Measurements from ENCODE around the gene NDUFB2.
"Not testable (repeated sequence)": the region's sequence is repeated elsewhere in the genome, so short reads cannot be mapped to it uniquely, and the experiment has no call there.

Gene NDUFB2

DNA sequence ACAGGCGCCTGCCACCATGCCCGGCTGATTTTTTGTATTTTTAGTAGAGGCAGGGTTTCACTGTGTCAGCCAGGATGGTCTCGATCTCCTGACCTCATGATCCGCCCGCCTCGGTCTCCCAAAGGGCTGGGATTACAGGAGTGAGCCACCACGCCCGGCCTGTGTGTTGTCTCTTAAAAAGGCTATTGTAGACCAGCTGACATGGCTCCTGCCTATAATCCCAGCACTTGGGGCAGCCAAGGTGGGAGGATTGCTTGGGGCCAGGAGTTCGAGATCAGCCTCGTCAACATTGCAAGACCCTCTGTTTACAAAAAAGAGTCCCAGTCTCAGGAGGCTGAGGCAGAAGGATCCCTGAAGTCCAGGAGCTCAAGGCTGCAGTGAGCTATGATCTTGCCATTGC lies 2.7 kb upstream of the NDUFB2 start:
- not testable (repeated sequence) for DNase-seq

DNA sequence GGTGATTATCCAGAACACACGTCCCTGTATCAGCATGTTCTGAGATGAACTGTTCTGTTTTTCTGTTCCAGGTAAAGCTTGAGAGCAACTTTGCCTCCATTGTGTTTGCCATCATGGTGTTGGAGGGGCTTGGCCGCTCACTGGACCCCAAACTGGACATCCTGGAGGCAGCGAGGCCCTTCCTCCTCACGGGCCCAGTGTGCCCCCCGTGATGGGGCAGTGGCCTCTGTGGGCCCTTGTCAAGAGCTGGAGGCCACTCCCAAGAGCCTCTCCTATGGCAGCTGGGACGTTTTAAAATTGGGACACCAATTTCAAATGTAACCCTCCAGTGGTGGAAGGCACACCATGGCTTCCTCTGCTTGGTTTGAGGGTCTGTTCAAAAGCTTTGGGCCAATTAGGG lies 1.9 kb upstream of the NDUFB2 start:
- DNase-seq = no peak

DNA sequence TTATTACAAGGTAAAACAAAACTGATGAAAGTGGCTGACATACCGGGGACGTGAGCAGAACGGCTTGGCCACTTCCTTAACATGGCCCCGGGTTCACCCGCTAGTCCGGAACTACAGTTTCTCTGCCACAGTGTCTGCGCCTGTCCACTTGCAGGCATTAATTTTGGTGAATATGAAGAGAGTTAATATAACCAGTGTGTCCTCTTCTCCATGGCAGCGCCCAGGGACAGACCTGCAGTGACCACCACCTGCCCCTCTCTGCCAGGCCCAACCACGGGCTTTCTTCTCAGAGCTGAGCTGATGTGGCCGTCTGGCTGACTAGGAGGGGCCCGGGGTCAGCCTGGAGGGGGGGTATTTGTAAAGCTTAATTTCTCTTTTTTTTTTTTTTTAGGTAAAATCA lies 1.1 kb upstream of the NDUFB2 start:
- DNase-seq = no peak

DNA sequence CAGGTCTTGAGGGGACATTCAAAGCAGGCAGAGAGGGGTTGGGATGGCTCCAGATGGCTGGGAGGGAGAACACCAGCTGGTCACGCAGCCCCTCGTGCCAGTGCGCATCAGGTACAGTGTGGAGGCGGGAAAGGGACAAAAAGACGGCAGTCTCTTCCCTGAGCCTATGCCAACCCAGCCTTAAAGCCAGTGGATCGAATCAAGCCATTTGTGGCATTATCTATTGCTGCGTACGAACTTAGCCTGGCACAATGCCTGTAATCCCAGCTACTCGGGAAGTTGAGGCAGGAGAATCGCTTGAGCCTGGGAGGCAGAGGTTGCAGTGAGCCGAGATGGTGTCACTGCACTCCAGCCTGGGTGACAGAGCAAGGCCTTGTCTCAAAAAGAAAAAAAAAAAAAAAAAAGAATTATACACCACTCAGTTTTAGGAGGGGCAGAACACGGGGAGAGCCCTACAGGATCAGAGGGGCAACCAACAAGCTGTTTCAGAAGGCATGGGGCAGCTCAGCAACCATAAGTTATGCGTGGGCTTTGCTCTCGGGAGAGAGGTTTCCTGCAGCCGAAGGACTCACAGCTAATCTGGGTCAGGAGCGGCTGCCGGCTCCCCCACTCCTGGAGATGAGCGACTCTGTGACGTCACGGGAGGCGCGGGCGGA lies 356 bp upstream of the NDUFB2 start:
- peak; percentile 99 for DNase-seq

DNA sequence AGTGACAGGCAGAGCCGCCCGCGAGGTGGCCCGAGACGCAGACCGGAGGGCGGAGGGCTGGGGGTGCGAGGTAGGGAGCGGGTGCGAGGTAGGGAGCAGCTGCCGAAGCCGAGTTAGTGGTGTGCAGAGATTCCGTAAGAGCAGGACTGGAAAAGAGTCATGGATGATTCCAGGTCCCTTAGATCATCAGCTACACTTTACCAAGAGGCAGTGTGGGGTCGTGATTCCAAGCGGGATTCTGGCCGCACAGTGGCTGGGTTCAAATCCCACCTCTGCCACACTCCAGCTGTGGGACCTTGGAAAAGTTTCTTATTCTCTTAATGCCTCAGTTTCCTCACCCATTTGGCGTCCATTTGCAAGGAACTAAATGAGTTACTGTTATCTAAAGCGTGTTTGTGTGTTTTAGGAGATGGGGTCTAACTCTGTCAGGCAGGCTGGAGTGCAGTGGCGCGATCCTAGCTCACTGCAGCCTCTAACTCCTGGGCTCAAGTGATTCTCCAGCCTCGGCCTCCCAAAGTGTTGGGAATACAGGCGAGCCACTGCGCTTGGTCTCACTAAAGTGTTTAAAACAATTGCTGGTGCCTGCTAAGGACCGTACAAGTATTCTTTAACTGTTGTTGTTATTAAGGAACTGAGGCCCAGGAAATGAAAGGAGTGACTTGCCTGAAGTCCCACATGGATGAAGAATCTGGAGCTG lies 1.1 kb downstream of the NDUFB2 start:
- no peak for DNase-seq

DNA sequence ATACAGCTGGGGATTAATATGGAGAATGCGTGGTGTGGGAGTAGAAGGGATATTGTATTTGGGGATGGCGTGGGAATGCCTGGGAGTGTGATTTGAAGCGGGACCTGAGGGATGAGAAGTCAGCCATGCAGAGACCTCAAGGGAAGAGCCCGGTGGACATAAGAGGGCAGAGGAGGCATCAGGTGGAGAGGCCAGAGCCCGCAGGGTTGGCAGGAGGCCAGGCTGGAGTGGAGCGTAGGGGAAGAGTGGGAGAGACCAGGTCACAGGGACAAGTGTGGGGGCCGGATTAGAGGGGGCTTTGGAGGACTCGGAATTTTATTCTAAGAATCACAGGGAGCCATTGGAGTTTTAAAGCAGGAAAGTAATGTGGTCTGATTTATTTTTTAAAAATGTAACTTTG lies 2.0 kb downstream of the NDUFB2 start:
- no peak for DNase-seq

DNA sequence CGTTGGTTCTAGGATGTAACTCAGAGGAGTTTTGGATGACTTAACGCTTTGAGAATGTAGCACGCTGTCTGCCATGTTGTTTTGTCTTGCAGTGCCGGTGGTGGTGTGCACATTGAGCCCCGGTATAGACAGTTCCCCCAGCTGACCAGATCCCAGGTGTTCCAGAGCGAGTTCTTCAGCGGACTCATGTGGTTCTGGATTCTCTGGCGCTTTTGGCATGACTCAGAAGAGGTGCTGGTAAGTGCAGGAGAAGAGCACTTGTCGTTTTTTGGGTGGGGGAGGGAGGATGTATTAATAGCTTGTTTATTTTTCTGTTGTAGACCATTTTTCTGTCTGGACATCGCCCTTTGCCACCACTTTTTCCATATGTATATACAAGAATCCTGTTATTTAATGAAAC lies 6.3 kb downstream of the NDUFB2 start:
- no peak for DNase-seq

DNA sequence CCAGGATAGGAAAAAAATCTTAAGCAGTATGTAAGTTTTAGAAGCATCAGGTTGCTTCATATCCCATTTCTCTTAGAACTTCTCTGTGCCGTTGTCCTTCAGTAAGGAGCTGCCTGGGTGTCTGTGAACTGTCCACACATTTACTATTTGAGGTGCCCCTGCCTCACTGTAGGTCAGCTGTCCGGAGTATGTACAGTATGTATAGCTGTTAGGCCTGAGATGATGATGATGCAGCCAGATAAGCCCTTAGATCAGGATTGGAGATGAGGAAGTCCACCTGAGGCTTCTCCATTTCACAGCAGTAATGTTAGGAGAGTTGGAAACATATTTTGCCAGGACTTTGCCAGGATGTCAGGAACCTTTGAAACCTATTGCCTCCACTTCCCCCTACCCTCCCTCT lies 7.7 kb downstream of the NDUFB2 start:
- no peak for DNase-seq

DNA sequence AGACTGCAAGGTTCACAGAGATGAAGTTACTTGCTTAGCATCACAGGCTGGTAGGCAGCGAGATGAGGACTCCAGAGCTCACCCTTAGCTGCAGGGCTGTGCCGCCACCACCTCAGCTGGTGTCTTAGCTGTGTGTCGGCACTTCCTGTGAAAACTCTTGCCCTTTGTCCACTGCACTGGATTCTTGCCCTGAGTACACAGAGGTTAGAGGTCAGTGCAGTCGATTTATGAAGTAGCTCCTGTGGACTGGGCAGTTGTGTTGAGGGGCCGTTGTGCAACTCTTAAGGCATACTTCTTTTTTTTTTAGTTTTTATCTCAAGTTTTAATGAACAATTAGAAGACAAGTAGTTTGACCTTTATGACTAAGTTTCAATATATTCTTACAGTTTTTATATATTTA lies 10.6 kb downstream of the NDUFB2 start:
- no peak for DNase-seq

DNA sequence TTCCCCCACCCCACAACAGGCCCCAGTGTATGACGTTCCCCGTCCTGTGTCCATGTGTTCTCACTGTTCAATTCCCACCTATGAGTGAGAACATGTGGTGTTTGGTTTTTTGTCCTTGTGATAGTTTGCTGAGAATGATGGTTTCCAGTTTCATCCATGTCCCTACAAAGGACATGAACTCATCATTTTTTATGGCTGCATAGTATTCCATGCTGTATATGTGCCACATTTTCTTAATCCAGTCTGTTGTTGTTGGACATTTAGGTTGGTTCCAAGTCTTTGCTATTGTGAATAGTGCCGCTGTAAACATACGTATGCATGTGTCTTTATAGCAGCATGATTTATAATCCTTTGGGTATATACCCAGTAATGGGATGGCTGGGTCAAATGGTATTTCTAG lies 12.3 kb downstream of the NDUFB2 start:
- DNase-seq = not testable (repeated sequence)

DNA sequence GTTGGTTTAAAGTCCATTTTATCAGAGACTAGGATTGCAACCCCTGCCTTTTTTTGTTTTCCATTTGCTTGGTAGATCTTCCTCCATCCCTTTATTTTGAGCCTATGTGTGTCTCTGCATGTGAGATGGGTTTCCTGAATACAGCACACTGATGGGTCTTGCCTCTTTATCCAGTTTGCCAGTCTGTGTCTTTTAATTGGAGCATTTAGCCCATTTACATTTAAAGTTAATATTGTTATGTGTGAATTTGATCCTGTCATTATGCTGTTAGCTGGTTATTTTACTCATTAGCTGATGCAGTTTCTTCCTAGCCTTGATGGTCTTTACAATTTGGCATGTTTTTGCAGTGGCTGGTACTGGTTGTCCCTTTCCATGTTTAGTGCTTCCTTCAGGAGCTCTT lies 15.9 kb downstream of the NDUFB2 start:
- DNase-seq = not testable (repeated sequence)

DNA sequence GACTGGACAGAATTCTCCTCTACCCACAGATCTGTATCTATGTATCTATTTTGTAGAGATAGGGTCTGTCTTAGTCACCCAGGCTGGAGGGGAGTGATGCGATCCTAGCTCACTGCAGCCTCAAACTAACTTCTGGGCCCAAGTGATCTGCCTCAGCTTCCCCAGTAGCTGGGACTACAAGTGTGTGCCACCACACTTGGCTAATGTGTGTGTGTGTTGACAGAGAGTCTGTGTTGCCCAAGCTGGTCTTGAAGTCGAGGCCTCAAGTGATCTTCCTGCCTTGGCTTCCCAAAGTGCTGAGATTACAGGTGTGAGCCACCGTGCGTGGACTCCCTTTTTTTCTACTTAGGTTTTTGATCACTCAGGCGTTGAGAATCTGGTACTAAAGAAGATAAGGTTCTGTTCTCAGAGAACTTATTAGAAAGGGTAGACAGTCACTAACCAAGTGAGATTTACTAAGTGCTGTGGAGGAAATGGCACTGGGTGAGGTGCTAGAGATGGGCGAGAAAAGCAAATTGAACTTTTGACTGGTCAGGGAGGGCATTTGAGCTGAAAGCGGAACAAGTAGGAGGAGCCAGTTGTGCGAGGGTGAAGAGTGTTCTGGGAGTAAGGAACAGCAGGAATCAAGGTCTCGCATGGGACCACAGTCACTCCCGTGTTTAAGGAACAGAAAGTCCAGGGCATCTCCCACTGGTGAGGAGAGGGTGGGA lies 18.0 kb downstream of the NDUFB2 start:
- no peak for DNase-seq

DNA sequence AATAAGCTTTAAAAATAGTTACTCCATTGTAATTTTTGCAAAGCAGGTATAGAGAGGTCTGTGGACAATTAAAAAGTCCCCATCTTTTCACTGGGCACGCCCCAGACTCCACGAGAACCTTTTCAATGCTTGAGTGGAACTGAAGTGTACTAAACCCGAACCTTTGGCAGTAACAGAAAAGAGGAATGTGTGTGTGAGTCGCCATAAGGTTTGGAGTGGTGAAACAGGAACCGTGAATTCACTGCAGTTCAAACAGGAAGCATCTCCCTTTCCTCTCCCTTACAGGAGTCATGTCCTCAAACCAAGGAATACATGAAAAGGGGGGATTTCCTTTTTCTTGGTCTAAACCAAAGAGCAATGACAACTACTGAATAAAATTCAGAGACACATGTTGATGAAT lies 23.2 kb downstream of the NDUFB2 start:
- no peak for DNase-seq

DNA sequence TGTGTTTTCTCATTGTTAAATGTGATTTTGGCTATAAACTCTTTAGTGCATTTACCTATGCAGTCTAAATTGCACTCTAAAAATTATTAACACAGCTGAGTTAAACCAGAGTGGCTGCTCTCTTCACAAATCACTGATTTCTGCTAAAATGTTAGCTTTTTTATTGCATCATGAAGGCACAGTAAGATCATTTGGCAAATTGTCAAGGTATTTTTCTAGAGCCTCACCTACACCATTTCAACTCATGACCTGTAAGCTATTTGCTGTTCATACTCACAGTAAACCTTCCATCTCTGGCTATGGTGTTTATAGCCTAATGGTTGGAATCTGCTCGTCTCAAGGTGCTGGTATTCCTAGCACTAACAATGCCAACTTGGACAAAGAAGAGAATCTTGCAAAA lies 25.7 kb downstream of the NDUFB2 start:
- no peak for DNase-seq

DNA sequence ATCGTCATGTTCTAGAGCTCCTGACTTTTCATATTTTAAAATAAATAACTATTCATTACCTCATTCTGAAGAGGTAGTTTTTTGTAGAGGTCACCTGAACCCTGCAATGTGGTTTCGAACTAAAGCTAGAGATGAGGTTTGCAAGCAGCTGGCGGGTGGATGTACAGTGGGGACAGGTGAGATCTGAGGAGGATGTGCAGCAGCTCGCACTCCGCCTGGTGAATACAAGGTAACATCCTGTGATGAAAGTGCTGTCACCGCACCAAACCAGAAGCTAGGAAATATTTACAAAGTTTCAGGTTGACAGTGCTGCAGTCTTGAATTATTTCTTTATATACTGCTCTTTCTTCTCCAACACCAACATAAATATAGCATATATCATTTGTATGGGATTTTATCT lies 26.5 kb downstream of the NDUFB2 start:
- DNase-seq = no peak

DNA sequence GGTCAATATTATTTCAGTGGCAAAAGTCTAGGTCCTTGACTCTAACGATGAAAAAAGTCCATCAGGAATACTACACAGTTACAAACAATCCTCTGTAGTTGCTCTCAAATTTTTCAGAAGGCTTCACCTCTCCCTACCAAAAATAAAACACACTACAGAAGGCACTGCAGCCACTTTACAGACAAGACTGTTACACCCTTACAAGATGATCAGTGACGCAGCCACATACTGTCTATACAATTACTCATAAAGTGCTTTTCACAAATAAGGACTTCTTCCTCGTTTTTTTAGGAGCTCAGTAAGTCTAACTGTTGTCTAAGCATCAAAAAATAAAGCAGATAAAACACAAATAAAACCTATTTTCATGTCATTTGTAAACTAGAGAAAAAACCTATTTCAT lies 27.1 kb downstream of the NDUFB2 start:
- DNase-seq = no peak

DNA sequence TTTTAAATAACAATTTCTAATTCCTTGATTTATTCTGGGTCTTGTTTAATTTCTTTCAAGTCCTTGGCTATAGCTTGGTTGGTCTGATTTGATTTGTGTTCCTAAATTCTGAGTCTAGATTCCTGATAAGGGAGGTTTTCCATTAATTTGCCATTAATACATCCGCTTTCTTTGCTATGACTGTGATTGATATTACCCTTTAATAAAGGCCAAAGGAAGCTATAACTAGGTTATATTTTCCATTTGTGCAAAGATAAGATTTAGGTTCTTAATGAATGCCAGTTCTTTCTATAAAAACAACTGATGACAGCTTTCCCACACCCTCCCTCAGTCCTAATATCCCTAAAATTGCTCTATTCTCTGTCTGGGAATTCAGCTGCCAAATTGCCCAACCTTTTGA lies 28.2 kb downstream of the NDUFB2 start:
- no peak for DNase-seq

DNA sequence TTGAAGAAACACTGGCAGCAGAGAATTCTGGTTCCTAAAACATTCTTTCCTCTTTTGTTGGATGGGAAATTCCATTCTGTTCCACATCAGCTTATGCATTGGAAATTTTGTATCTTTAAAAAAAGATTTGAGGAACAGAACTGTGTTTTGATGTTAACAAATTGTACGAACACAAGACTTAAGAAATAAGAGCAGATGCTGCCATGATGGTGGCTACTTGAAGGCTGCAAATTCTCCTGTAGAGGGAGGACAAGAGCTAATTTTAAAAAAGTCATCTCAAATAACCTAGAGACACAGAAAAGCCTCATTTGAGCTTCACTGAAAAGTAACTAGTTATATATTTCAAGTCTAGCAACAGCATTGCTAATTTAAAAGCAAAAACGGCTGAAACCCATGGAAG lies 29.8 kb downstream of the NDUFB2 start:
- no peak for DNase-seq

DNA sequence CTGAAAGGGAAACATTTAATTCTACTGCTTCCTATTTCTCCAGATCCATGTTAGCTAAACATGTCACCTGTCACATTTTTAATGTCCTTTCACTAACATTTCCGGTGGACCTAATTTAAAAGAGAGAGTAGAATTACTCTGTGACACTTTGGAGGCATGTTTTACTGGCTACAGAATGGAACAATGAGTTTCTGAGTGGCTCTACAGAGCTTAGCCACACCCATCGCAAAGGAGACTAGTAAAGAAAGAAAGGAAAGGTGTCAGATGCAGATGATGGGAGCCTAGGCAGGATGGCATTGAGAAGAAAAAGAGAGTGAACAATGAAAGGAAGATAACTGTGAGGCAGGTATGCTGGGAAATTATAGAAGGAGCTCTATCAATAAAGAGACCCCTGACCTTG lies 35.9 kb downstream of the NDUFB2 start:
- no peak for DNase-seq

DNA sequence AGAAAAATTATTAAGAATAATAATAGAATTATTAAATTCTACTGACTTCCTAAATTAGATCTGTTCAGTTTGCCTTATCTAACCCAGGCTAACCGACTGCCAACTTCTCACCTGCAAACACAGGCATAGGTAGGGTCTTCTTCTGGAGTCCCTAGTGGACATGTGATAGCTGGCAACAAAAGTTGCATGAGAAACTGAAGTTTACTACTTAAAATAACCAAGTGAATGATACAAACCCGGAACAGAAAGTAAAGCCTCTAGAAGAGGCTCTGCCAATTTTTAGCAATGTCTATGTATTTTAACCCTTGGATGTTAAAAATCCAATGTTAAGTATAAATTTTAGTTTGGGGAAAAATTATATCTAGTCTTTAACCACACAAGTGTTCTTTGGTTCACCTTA lies 37.6 kb downstream of the NDUFB2 start:
- DNase-seq = no peak

DNA sequence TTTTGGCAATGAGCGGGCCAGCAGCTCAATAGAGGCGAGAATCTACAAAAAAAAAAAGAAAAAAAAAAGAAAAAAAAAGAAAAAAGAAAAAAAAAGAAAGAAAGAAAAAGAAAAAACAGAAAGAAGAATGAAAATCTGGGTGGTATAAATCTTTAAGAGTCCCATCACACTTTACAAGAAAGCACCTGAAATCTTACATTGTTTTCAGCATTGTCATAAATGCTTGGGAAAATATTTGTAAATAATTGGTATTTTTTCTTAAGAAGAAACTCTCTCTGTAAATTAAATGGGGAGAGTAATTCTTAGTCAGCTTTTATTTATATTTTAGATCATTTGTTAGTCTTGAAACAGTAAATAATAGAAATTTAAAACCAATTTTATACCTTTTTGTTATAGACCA lies 38.2 kb downstream of the NDUFB2 start:
- DNase-seq = no peak

DNA sequence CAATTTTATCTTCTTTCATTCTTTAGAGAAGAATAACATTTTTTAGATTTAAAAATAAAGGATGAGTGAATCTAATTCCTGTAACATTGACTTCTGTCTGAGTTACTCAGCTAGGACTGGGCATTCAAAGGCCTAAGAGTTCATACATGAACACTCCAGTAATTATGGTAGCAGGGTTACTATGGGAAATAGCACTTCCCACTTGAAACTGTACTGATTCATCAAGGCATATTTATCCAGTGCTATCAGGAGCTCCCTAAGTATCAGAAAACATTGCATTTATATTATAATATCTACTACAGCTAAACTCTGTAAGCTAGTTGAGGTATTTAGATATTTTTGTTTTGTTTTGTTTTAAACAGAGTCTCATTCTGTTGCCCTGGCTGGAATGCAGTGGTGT lies 41.8 kb downstream of the NDUFB2 start:
- DNase-seq = no peak

DNA sequence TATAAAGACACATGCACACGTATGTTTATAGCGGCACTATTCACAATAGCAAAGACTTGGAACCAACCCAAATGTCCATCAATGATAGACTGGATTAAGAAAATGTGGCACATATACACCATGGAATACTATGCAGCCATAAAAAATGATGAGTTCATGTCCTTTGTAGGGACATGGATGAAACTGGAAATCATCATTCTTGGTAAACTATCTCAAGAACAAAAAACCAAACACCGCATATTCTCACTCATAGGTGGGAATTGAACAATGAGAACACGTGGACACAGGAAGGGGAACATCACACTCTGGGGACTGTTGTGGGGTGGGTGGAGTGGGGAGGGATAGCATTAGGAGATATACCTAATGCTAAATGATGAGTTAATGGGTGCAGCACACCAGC lies 46.7 kb downstream of the NDUFB2 start:
- not testable (repeated sequence) for DNase-seq

DNA sequence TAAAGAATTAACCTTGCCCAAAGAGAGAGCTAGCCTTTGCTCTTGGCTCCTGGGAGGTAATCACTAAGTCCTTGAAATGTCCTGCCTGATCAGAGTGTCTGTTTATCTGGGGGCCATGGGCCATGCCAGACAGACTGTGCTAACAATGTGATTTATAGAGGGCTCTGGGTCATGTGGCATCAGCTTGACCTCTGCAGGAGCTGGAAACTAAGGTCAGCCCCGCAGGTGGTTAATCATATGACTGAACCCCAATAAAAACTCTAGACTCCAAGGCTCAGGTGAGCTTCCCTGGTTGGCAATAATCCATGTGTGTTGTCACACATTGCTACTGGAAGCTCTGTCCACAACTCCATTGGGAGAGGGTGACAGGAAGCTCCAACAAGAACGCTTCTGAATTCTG lies 47.5 kb downstream of the NDUFB2 start:
- DNase-seq = no peak
